ENCODE results near the gene TRIM49B.
"Not testable (repeated sequence)": the region's sequence is repeated elsewhere in the genome, so short reads cannot be mapped to it uniquely, and the experiment has no call there.

TRIM49B gene

DNA sequence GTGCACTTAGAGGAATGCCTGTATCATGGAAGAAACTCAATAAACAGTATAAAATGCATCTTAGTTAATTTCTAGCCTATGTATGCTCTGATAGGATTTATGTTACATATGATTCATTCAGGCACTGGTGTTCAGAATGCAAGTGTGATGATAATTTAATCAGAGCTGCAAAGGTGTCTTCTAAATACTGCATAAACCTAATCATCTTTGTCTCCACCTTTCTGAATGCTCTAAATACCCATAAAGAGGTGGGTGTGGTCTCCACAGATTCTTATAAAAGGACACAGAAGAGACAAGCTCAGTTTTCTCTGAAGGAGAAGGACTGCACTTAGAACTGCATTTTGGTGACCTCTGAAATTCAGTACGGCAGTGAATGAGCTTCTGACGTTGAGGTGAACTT, at the start of gene TRIM49B:
Gene TRIM49B, plus strand, starts transcription at position 301 of the 400 bp plus-strand sequence. CDS start 2,777 bp downstream, outside the sequence.
- not testable (repeated sequence) for DNase-seq (ENCODE audit: low spot score)

GRCh38 chr11:48983785-48984184, 44.8 kb upstream of the TRIM49B start, which contains the start of gene TRIM51G:
Gene TRIM51G, minus strand, starts transcription at chr11:48983885. Its CDS starts 2,190 bp downstream, at chr11:48981695.
- not testable (repeated sequence) for DNase-seq (ENCODE audit: low spot score)

DNA sequence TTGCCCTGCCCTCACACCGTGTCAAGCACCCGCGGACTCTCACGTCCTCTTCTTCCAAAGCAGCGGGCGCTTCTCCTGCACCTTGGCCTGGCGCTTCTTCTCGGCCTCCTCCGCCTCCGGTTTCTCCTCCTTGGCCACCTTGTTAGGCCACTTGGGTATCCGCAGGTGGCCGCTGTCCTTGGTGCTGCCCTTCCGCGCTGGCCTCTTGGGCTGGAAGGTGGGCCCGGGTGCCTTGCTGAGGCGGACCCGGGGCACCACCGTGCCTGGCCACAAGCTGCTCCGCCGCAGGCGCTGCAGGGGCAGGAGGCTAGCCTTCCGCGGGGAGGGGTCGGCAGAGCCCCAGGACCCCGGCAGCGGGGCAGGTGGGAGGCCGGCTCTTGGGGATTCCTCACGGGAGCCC, 19.6 kb downstream of the TRIM49B start:
- DNase-seq (ENCODE audit: low spot score): not testable (repeated sequence)

DNA sequence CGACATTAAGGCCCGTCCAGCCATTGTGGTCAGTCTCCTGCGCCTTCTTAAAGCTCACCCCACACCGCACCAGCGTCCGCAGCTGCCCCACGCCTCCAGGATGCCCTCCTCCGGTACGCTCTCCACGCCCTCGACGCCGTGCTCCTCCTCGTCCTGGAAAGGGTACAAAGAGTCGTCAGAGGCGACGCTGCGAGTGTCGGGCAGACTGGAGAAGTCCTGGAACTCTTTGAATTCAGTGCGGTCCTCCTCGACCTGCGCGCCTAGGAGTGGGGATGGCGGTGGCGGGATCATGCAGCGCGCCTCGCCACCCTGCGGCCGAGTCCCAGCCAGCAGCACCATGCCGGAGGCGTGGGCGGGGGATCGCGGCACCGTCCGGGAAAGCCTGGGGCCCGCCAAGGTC, 21.2 kb downstream of the TRIM49B start:
- DNase-seq (ENCODE audit: low spot score): not testable (repeated sequence)

- DNase-seq (ENCODE audit: low spot score): not testable (repeated sequence)
These were observed 30.4 kb downstream of the TRIM49B start, which contains the start of gene TRIM64C for GRCh38 chr11:49059012-49059411. Gene TRIM64C, minus strand, starts transcription at chr11:49059112. Its CDS starts 0 bp downstream, at chr11:49059112.

DNA sequence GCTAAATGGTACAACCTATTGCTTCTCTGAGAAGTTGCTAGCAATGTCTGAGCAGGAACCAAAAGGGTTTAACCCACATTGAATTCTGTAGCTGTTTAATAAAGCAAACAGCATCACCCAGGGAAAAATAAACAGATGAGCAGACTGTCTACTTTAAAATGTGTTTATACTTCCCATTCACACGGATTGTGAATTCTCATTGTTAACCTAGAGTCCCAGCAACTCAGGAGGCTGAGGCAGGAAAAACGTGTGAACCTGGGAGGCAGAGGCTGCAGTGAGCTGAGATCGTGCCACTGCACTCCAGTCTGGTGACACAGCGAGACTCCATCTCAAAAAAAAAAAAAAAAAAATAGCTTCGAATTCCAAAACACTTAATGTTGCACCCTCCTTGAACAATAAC, 41.3 kb downstream of the TRIM49B start:
- not testable (repeated sequence) for DNase-seq (ENCODE audit: low spot score)

Data from GM03348 (cell line).